Stimulated activated CD4-positive, alpha-beta T cell treated with anti-CD3 and anti-CD28 coated beads, Interleukin-4, amount 100 ng/mL, for 24 hours (primary cell): Measurements from ENCODE around the gene PSME2.
A peak's percentile ranks its signal among the peaks of the same experiment; 100 is the strongest.

Experiments
- DNase-seq: peaks from one replicate; pipeline ENCODE4 v3.0.0-alpha.2; 2020

The PSME2 gene

GRCh38 chr14:24150993-24151392 lies 4.6 kb upstream of the PSME2 start:
- DNase-seq, result no peak

- no peak for DNase-seq
These were observed 4.2 kb upstream of the PSME2 start for GRCh38 chr14:24150567-24150966.

DNA sequence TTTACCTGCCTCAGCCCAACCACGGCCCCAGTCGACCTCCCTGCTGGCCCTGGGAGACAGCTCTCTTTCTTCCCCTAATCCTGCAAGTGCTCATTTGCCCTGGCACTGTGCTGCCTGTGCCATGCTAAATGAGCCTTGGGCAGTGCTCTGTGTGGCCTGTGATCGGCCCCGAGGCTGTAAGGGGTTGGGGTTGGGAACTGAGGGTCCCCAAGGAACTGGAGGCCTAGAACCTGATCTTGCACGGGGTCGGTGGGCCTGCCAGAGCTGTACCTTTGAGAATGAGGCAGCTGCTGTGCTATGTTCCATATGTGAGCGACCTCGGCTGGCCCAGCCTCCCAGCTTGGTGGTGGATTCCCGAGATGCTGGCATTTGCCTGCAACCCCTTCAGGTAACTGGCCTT lies 3.7 kb upstream of the PSME2 start:
- DNase-seq, result no peak

- DNase-seq, result no peak
These were observed 3.0 kb upstream of the PSME2 start for GRCh38 chr14:24149302-24149969.

- no peak for DNase-seq
These were observed 1.5 kb upstream of the PSME2 start for GRCh38 chr14:24147761-24148428.

GRCh38 chr14:24146978-24147760 lies 759 bp upstream of the PSME2 start, which contains the start of gene RNF31:
Gene RNF31, plus strand, starts transcription at chr14:24147498. Its CDS starts 201 bp downstream, at chr14:24147699.
- DNase-seq, result peak; percentile 99

DNA sequence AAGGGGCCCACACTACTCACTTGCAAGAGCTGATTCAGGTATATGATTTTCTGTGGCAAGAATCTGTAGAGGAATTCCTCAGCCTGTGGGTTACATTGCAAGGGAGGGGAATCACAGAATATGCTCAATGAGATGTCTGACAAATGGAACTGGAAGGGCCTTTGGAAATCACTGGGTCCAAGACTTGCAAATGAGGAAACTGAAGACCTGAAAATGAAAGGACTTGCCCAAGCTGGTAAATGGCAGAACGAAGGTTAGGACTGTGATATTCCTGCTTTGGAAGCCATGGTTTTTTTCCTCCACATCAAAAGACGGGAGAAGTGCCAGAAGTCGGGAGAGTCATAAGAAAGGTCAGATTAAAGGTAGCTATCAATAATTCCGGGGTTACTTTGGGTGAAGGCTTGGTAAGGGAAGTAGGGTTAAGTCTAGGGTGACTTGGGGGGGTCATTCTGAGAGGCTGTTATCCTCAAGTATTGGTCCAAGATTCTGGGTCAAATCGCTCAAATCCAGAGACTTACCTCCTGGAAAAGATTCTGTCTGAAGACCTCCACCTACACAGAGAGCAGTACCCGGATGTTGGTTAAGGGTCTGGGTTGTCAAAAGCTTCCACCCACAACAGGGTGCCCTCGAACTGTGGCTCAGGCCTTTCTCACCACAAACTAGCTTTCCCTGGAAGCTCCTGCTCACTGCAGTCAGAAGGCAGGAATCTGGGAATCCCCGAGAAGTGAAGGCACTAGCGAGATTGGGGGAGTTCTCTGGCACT lies 539 bp downstream of the PSME2 start:
- DNase-seq, result peak; percentile 27

GRCh38 chr14:24145219-24145618 lies 1.2 kb downstream of the PSME2 start:
- no peak for DNase-seq

DNA sequence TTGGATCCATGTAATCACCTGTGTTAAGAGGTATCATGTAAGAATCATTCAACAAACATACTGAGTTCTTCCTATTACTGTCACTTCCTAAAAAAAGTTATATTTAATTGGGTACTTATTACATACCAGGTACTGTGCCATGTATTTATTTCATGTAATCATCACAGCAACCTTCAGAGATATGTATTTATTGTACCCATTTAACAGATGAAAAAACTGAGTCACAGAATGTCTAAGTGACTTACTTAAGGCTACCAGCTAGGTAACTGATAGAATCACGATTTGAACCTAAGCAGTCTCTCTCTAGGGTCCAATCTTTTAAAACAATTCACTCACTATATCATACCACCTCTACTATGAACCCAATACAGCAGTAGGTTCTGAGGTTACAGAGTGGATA lies 2.0 kb downstream of the PSME2 start:
- no peak for DNase-seq

DNA sequence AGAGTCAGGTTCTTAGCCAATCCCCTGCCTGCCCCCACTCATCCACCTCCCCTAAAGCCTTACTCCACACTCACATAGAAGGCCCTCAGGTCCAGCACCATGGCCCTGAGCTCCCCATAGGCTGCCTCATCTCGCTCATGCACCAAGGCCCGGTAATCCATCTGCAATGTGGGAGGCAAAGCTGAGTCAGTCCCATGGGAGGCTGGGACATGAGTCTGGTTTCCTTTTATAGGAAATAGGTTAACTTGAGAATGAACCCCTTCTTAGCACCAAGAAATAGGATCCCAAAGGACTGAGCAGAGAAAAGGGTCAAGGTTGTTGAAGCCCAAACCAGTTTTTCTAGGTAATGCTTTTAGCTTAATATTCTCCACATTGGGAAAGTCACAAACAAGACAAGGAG lies 2.9 kb downstream of the PSME2 start:
- DNase-seq, result no peak

- DNase-seq, result peak; percentile 100
These were observed 5.1 kb downstream of the PSME2 start, which contains the start of gene EMC9 for GRCh38 chr14:24141097-24141880. Gene EMC9, minus strand, starts transcription at chr14:24141591. Its CDS starts 287 bp downstream, at chr14:24141304.

GRCh38 chr14:24139272-24139934 lies 7.0 kb downstream of the PSME2 start:
- DNase-seq, result peak; percentile 27

- no peak for DNase-seq
These were observed 7.8 kb downstream of the PSME2 start for GRCh38 chr14:24138396-24139271.

- no peak for DNase-seq
These were observed 8.6 kb downstream of the PSME2 start for GRCh38 chr14:24137529-24138395.

GRCh38 chr14:24136684-24137528 lies 9.5 kb downstream of the PSME2 start:
- no peak for DNase-seq

- DNase-seq, result peak; percentile 93
These were observed 10.4 kb downstream of the PSME2 start, which contains the start of gene PSME1 for GRCh38 chr14:24135834-24136683. Gene PSME1, plus strand, starts transcription at chr14:24136194. Its CDS starts 69 bp downstream, at chr14:24136263.

DNA sequence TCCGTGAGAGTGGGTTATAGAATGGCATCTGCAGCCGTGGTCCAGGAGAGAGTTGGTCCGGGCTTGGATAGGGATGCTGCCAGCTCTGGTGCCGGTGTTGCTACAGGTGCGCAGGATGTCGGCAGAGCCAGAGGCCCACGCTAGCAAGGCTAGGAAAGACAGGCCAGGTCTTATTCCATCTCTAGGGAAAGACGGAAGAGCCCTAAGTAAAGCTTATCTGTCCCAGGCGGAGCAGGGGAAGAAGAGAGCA lies 10.9 kb downstream of the PSME2 start:
- DNase-seq, result no peak

- DNase-seq, result no peak
These were observed 12.7 kb downstream of the PSME2 start for GRCh38 chr14:24133735-24134134.
